Heart right ventricle (tissue), 16 donors: Measurements from ENCODE around the gene TSPAN18. TPM values are rescaled to one million over a fixed set of nuclear protein-coding genes. Genes with fewer than 3 reads are reported as not detected.

Source experiments
- ATAC-seq, 8 donors: fragments of 200-7000 bp; cut with Tn5 transposase; one replicate each; pipeline ENCODE4 v1.9.1; 2020; ENCODE audit warnings: mild to moderate bottlenecking in 8 of 8, moderate library complexity in 8 of 8, moderate number of reproducible peaks in 1 of 8
- DNase-seq, 2 donors: peaks; one replicate each; pipeline ENCODE4 v3.0.0-alpha.2; 2020
- H3K27ac ChIP-seq, 10 donors: fragments of 200-600 bp; sonication (generic) in 2 of 10; one replicate each; pipeline versions ENCODE4 v1.5.0 to v1.8.0; 2020 to 2022; ENCODE audit warnings: mild to moderate bottlenecking in 3 of 10
- H3K27me3 ChIP-seq, 7 donors: fragments of 200-600 bp; one replicate each; pipeline ENCODE4 v1.8.0; 2021 to 2022; ENCODE audit warnings: mild to moderate bottlenecking in 2 of 7
- H3K36me3 ChIP-seq, 9 donors: fragments of 200-600 bp; sonication (generic) in 1 of 9; one replicate each; pipeline versions ENCODE4 v1.5.0 to v1.8.0; 2020 to 2022; ENCODE audit warnings: mild to moderate bottlenecking in 2 of 9
- H3K4me1 ChIP-seq, 9 donors: fragments of 200-600 bp; sonication (generic) in 1 of 9; one replicate each; pipeline versions ENCODE4 v1.5.0 to v1.8.0; 2020 to 2022; ENCODE audit warnings: mild to moderate bottlenecking in 4 of 9
- H3K4me3 ChIP-seq, 10 donors: fragments of 200-600 bp; sonication (generic) in 2 of 10; one replicate each; pipeline versions ENCODE4 v1.5.0 to v1.8.0; 2020 to 2022; ENCODE audit warnings: mild to moderate bottlenecking in 7 of 10, moderate library complexity in 2 of 10
- H3K9me3 ChIP-seq, 11 donors: fragments of 200-600 bp in 10 of 11; sonication (generic) in 2 of 11; one replicate each; pipeline versions ENCODE4 v1.5.0 to v1.8.0; 2013 to 2022; ENCODE audit warnings: mild to moderate bottlenecking in 2 of 11, control low read depth in 1 of 11, moderate library complexity in 1 of 11
- WGBS, 2 donors: extraction: QIAGEN DNeasy Blood & Tissue Kit; methylation state at CpG; one replicate each; pipeline ENCODE4 v1.1.7; 2013; ENCODE audit warnings: inconsistent platforms in 1 of 2; 5-methylcytosine and 5-hydroxymethylcytosine counted together
- intact Hi-C, 10 donors: fragments of 100-400 bp; cut with DNase I; formaldehyde crosslinking; loops; one replicate each; pipeline versions ENCODE4 v1.11.1 to v1.14.2; 2022
- polyA plus RNA-seq, 2 donors: library from polyadenylated mRNA; stranded (reverse); fragments of 200-250 nt; gene quantifications; one replicate each; pipeline ENCODE4 v1.2.3, GENCODE V29; 2013
- total RNA-seq, 10 donors: library from RNA; stranded (reverse); fragmentation: NEBNext Ultra II Directional in 3 of 10; extraction: Animal tissue kit (Norgen Biotek cat#: 25700) in 3 of 10; gene quantifications; one replicate each; pipeline versions ENCODE4 v1.2.1 to v1.2.4, GENCODE V29; 2021 to 2023
- TF ChIP-seq, protein P1 (sequence below), 9 donors: fragments of 200-600 bp; sonication (generic) in 2 of 9; IDR thresholded peaks; one replicate each; pipeline versions ENCODE4 v1.5.0 to v1.8.0; 2021 to 2022; ENCODE audit warnings: antibody characterized with exemption in 9 of 9, mild to moderate bottlenecking in 5 of 9, moderate library complexity in 1 of 9
- donor health status: Arrhythmogenic right ventricular cardiomyopathy.
- donor health status: ischemic (EF 13 %, LVEDD 7.1; RV severe dilation, severe dysfunction).
- donor health status: healthy with polysubstance abuse.
- donor health status: DM: no; HTN: yes; CAD: no.
- donor health status: DM: no; HTN: no; CAD: no.
- donor health status: ischemic (EF 25% LVEDD 6.9; RV normal size, moderate dysfunction).
- donor health status: ischemic (EF 25% LVEDD 5.7; RV mildly dilated, moderate dysfunction).
- donor health status: healthy.
- donor health status: DM: yes; HTN: yes; CAD: no.
- donor health status: Ischemic cardiomyopathy.
- donor health status: ischemic (EF 35%, LVEDD 5.7; RV mildly dilated, moderate dysfunction).
- donor health status: nonischemic (EF 11% LVEDD 7.7; RV severe dilation, severe dysfunction).
- donor health status: DM: yes; HTN: yes; CAD: no.
- donor health status: PGD.
- donor health status: ischemic (EF 29% LVEDD 5.4; RV normal size, mild dysfunction).
- donor health status: nonischemic (EF 23%, LVEDD 6.1; RV moderate dilation, normal function).

TSPAN18 gene
- total and polyA plus RNA-seq, 12 donors: 37.7 to 140 (median 92.9) TPM

DNA sequence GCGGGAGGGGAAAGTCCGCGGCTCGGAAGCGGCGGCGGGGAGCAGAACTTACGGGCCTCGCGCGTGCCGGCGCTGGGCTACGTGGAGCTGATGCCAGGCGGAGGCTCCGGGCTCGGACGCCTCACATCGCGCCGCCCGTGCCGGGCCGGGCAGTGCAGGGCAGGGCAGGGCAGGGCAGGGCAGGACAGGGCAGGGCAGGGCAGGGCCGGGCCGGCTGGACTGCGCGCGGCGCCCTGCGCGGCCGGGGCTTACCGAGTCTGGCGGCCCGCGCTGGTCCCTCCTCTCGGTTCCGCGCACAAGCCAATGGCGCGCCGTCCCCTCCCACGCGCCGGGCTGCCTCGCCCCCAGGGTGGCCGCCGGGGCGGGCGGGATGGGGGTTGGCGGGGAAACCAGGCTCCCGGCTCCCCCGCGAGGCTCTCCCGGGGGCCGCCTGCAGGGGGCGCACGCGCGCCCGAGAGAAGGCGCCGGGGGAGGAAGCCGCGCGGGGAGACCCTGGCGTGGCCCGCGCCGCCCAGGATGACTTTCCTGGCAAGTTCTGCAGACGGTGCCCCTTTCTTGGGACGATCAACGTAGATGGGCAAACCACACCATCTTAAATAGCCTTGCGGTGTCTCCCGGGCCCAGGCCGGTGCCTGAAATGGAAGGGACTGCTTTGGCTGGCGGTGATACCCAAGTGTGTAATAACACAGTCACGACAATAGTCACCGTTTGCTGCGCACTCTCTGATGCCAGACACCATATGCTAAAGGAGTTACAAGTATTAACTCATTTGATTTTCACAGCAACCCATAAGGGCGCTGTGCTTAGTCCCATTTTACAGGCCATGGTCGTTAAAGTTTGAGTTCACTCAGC is 224.1 kb downstream of the TSPAN18 start, which contains the start of gene TP53I11:
Gene TP53I11, minus strand, starts transcription at position 259 of the 852 bp plus-strand sequence. CDS start 12,548 bp downstream, outside the sequence.
- Histone ChIP-seq H3K4me3 (peak within 1 kb of the TSS; percentile 55 to 98 (median 83)), H3K27me3 (no peaks in the 10 kb centered on the region), H3K4me1 (peaks cover 7 to 82% (median 53%) of the 10 kb centered on the region in 9 donors), H3K27ac (peak within 1 kb of the TSS; percentile 44 to 95 (median 90)), H3K9me3 (no peaks in the 10 kb centered on the region), H3K36me3 (no peaks in the 10 kb centered on the region)
- peak; percentile 85 to 91 for DNase-seq
- TF ChIP-seq, protein P1, sequence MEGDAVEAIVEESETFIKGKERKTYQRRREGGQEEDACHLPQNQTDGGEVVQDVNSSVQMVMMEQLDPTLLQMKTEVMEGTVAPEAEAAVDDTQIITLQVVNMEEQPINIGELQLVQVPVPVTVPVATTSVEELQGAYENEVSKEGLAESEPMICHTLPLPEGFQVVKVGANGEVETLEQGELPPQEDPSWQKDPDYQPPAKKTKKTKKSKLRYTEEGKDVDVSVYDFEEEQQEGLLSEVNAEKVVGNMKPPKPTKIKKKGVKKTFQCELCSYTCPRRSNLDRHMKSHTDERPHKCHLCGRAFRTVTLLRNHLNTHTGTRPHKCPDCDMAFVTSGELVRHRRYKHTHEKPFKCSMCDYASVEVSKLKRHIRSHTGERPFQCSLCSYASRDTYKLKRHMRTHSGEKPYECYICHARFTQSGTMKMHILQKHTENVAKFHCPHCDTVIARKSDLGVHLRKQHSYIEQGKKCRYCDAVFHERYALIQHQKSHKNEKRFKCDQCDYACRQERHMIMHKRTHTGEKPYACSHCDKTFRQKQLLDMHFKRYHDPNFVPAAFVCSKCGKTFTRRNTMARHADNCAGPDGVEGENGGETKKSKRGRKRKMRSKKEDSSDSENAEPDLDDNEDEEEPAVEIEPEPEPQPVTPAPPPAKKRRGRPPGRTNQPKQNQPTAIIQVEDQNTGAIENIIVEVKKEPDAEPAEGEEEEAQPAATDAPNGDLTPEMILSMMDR (IDR thresholded peaks at IDR 0.05): peak; percentile 73 to 96 (median 86)
- peak; percentile 74 to 91 (median 86) for ATAC-seq
- WGBS, 2 donors: 5 to 6% methylated on average over 83 of the region's 83 CpGs
- intact Hi-C loops: loop anchor here in 5 of 10 donors (5.0 to 10.0 kb wide), 3 partner anchors 71 to 96 kb away; no protein-coding TSS in a partner anchor

DNA sequence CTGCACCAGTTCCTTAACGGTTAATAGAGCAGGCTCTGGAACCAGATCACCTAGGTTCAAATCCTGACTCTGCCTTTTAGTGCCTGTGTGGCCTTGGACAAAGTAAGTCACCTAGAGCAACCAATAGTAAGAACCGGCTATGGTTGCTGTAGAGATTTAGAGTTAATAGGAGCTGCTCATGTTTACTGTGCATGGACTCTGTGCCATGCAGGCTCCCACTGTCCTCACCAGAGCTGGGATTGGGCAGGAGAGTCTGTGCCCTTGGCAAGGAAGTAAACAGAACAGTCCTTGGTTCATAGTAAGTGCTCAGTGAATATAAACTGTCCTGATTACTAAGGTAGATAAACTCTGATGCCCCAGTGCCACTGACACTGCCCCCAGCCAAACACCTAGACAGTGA is 225.3 kb downstream of the TSPAN18 start:
- no peak overlapping the region for H3K27ac ChIP-seq
- H3K9me3 ChIP-seq: no peaks in the 10 kb centered on the region

DNA sequence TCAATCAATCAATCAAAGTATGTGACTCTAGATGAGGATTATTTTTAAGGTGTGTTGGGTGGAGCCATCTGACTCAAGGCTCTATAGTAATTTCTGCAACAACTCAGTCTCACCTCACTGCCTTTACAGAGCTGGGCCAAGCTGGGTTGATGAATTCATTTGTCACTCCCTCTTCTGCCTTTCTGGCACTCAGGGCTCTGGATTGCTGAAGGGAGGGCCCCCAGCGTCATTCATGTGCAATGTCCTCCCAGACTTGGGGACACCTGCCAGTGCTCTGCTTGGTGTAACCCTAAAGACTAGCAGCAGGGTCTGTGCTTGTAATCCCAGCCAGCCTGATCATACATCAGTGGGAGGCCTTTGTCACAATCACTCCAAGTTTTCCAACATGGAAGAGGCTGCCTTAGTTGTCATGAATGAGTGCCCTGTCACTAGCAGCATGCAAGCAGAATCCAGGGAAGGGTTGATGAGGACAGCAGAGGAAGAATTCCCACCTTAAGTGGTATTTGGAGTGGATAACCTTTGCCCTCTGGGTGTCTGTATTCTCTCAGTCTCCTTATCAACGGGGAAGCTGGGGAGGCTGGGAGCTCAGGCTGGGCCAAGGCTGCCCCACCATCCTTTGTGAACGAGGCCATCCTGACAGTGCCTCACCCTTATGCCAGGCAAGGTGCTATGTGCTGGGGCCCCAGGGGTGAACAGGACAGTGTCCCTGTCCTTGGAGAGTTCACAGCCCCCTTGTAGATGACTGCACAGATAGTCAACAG is 225.9 kb downstream of the TSPAN18 start:
- 47 to 62% methylated on average over 3 of the region's 3 CpGs for WGBS, 2 donors
- intact Hi-C loops: loop anchor here in 5 of 10 donors (5.0 to 10.0 kb wide), 3 partner anchors 70 to 95 kb away; no protein-coding TSS in a partner anchor
- ATAC-seq: no peak

More for the DNA sequence above, 225.3 kb downstream of the TSPAN18 start:
- no peak overlapping the region for H3K4me3 ChIP-seq
- TF ChIP-seq, protein P1 (IDR thresholded peaks at IDR 0.05): no peak
- ATAC-seq (no peak), DNase-seq (no peak)
- H3K27me3 ChIP-seq: peaks cover 0 to 4% (median 0%) of the 10 kb centered on the region in 7 donors
- intact Hi-C loops: loop anchor here in 5 of 10 donors (5.0 to 10.0 kb wide), 3 partner anchors 70 to 95 kb away; no protein-coding TSS in a partner anchor
- no peaks in the 10 kb centered on the region for H3K36me3 ChIP-seq
- WGBS, 2 donors: 88 to 89% methylated on average over 2 of the region's 2 CpGs
- H3K4me1 ChIP-seq: peaks cover 5 to 77% (median 40%) of the 10 kb centered on the region in 9 donors

More for the DNA sequence above, 225.9 kb downstream of the TSPAN18 start:
- no peaks in the 10 kb centered on the region for H3K36me3 ChIP-seq
- TF ChIP-seq, protein P1 (IDR thresholded peaks at IDR 0.05): no peak
- H3K9me3 ChIP-seq: no peaks in the 10 kb centered on the region
- H3K4me3 ChIP-seq: no peak overlapping the region
- H3K27me3 ChIP-seq: peaks cover 0 to 4% (median 0%) of the 10 kb centered on the region in 7 donors
- peaks cover 4 to 74% (median 34%) of the 10 kb centered on the region in 9 donors for H3K4me1 ChIP-seq
- H3K27ac ChIP-seq: no peak overlapping the region
- no peak for DNase-seq
